K562 (cell line): ENCODE results near the gene RNF114. TPM values are rescaled to one million over a fixed set of nuclear protein-coding genes. Genes with fewer than 3 reads are reported as not detected.

Experiments
- FIP1L1 ChIP-seq: fragments of 200-400 bp; formaldehyde crosslinking; IDR thresholded peaks from 2 replicates; pipeline ENCODE4 v1.6.1; 2018; ENCODE audit warnings: mild to moderate bottlenecking, low read depth, low read length; ENCODE audit not compliant: poor library complexity, severe bottlenecking
- HINFP ChIP-seq: fragments of 450-650 bp; conservative IDR thresholded peaks from 2 replicates; pipeline ENCODE4 v1.6.1; 2016; ENCODE audit warnings: missing genetic modification characterization, low read depth, mild to moderate bottlenecking, control low read depth, missing compliant biosample characterization
- HMBOX1 ChIP-seq: sonication (generic); IDR thresholded peaks from 2 replicates; pipeline ENCODE4 v1.6.1; 2016
- KDM4B ChIP-seq, 2 experiments: fragments of 450-650 bp in 1 of 2; sonication (generic) in 1 of 2; IDR thresholded peaks; 2 replicates each; pipeline ENCODE4 v1.6.1; 2016 to 2017; ENCODE audit warnings: borderline replicate concordance in 2 of 2, antibody characterized with exemption in 1 of 2, low read depth in 1 of 2, mild to moderate bottlenecking in 1 of 2
- SMARCA5 ChIP-seq: fragments of 450-650 bp; IDR thresholded peaks from 2 replicates; pipeline ENCODE4 v1.6.1; 2016
- ZBTB9 ChIP-seq: fragments of 450-650 bp; formaldehyde crosslinking; IDR thresholded peaks from 2 replicates; pipeline ENCODE4 v1.4.0; 2020; ENCODE audit warnings: mild to moderate bottlenecking, moderate library complexity
- ZMIZ1 ChIP-seq, 2 experiments: fragments of 150-350 bp in 1 of 2; IDR thresholded peaks; 2 replicates each; pipeline ENCODE4 v1.6.1; 2012 to 2016; ENCODE audit warnings: low read depth in 2 of 2, low read length in 2 of 2, mild to moderate bottlenecking in 1 of 2, moderate library complexity in 1 of 2
- ZNF146 ChIP-seq: IDR thresholded peaks from one replicate; pipeline ENCODE4 v1.6.1; 2018; ENCODE audit warnings: missing compliant biosample characterization; ENCODE audit not compliant: unreplicated experiment
- ZNF592 ChIP-seq: fragments of 450-650 bp; IDR thresholded peaks from 2 replicates; pipeline ENCODE4 v1.6.1; 2017; ENCODE audit warnings: antibody characterized with exemption, mild to moderate bottlenecking
- ZNF780A ChIP-seq: fragments of 250-450 bp; sonication (Bioruptor Pico); IDR thresholded peaks from 2 replicates; pipeline ENCODE4 v1.5.0; 2021; ENCODE audit warnings: mild to moderate bottlenecking
- polyA plus RNA-seq, 8 experiments: library from polyadenylated mRNA; depleted of rRNA in 4 of 8; stranded (reverse) in 5 of 8; unstranded in 3 of 8; fragments of >200 nt; fragmentation: Nextera tagmentation in 2 of 8; fragmentation: Illumina TruSeq in 1 of 8; extraction: Ambion mirVana in 2 of 8; extraction: Trizol in 1 of 8; gene quantifications; 2 replicates each; pipeline versions ENCODE4 v1.2.1 to v1.2.3, GENCODE V29; 2011 to 2014; ENCODE audit warnings: inconsistent platforms in 1 of 8, missing spikeins in 1 of 8
- total RNA-seq, 7 experiments: library from RNA; depleted of rRNA in 6 of 7; stranded (reverse); fragments of >200 nt in 6 of 7; fragmentation: Illumina TruSeq in 2 of 7; extraction: Trizol in 2 of 7; gene quantifications; 2 replicates each; pipeline versions ENCODE4 v1.2.1 to v1.2.3, GENCODE V29; 2011 to 2021; ENCODE audit warnings: low replicate concordance in 1 of 7

RNF114 gene
- total and polyA plus RNA-seq, 9 of the 15 experiments (the other 6 are each of a cell fraction or from before 2014, with no cell fraction given): 38.6 to 111 (median 62.6) TPM

GRCh38 chr20:49969234-49969633, 33.0 kb downstream of the RNF114 start (continued):
- TF ChIP-seq ZNF592 (no peak), KDM4B (IDR thresholded peaks at IDR 0.05; ENCODE audit: borderline replicate concordance in 2 of 2, low read depth in 1 of 2) (no peak), FIP1L1 (no peak), SMARCA5 (no peak), ZMIZ1 (IDR thresholded peaks at IDR 0.05; ENCODE audit: low read depth in 2 of 2, low read length in 2 of 2) (no peak), HINFP (tag) (no peak), ZNF146 (CRISPR knock-in tag) (no peak), ZNF780A (no peak), HMBOX1 (no peak), ZBTB9 (no peak)
